Mesendoderm (in vitro differentiated cells): ENCODE measurements around the gene GABRG3.

ENCODE experiments used
- DNase-seq: peaks from one replicate; pipeline ENCODE4 v3.0.0; 2013
- H2AK5ac ChIP-seq: 2 replicates; pipeline ENCODE4 v1.6.1; 2013; ENCODE audit warnings: low read length, inconsistent platforms
- H2BK120ac ChIP-seq: 2 replicates; pipeline ENCODE4 v1.6.1; 2013; ENCODE audit warnings: low read depth, mild to moderate bottlenecking, low read length, moderate library complexity, mixed read lengths
- H2BK15ac ChIP-seq: replicated peaks from 2 replicates; pipeline ENCODE4 v1.6.1; 2013; ENCODE audit warnings: low read depth, mild to moderate bottlenecking, moderate library complexity
- H2BK5ac ChIP-seq: 2 replicates; pipeline ENCODE4 v1.6.1; 2013; ENCODE audit warnings: low read length, inconsistent platforms
- H3K18ac ChIP-seq: 2 replicates; pipeline ENCODE4 v1.6.1; 2013; ENCODE audit warnings: mild to moderate bottlenecking, low read length, mixed read lengths
- H3K23ac ChIP-seq: one replicate; pipeline ENCODE4 v1.6.1; 2013; ENCODE audit warnings: low read length
- H3K27ac ChIP-seq: 2 replicates; pipeline ENCODE4 v1.5.1; 2013; ENCODE audit warnings: low read depth, mild to moderate bottlenecking, inconsistent platforms, low read length, moderate library complexity
- H3K27me3 ChIP-seq: 2 replicates; pipeline ENCODE4 v1.6.1; 2013; ENCODE audit warnings: low read length, control low read depth, mild to moderate bottlenecking, inconsistent platforms; ENCODE audit not compliant: insufficient read depth, poor library complexity
- H3K36me3 ChIP-seq: 2 replicates; pipeline ENCODE4 v1.6.1; 2013; ENCODE audit warnings: low read length, inconsistent platforms; ENCODE audit not compliant: control insufficient read depth, insufficient read depth
- H3K4ac ChIP-seq: one replicate; pipeline ENCODE4 v1.6.1; 2013; ENCODE audit warnings: low read depth, mild to moderate bottlenecking, low read length, moderate library complexity
- H3K4me1 ChIP-seq: 2 replicates; pipeline ENCODE4 v1.6.1; 2013; ENCODE audit warnings: low read depth, low read length, inconsistent platforms; ENCODE audit not compliant: control insufficient read depth
- H3K4me2 ChIP-seq: 2 replicates; pipeline ENCODE4 v1.6.1; 2013; ENCODE audit warnings: low read length
- H3K4me3 ChIP-seq: 2 replicates; pipeline ENCODE4 v1.5.1; 2013; ENCODE audit warnings: mild to moderate bottlenecking, low read length
- H3K56ac ChIP-seq: one replicate; pipeline ENCODE4 v1.6.1; 2013; ENCODE audit warnings: low read length
- H3K79me1 ChIP-seq: 2 replicates; pipeline ENCODE4 v1.6.1; 2013; ENCODE audit warnings: low read length, inconsistent platforms
- H3K79me2 ChIP-seq: 2 replicates; pipeline ENCODE4 v1.6.1; 2013; ENCODE audit warnings: mild to moderate bottlenecking, low read length; ENCODE audit not compliant: control insufficient read depth, insufficient read depth
- H3K9ac ChIP-seq: 2 replicates; pipeline ENCODE4 v1.6.1; 2013; ENCODE audit warnings: low read length, inconsistent platforms
- H4K5ac ChIP-seq: one replicate; pipeline ENCODE4 v1.6.1; 2013; ENCODE audit warnings: low read length
- H4K8ac ChIP-seq: one replicate; pipeline ENCODE4 v1.6.1; 2013; ENCODE audit warnings: low read depth, mild to moderate bottlenecking, control low read depth, low read length, moderate library complexity
- WGBS: extraction: QIAGEN DNeasy Blood & Tissue Kit; methylation state at CpG from one replicate; pipeline ENCODE4 v1.1.7; 2013; ENCODE audit warnings: low lambda C conversion rate, missing lambda C conversion rate; ENCODE audit not compliant: insufficient coverage; ENCODE audit errors: extremely low coverage; 5-methylcytosine and 5-hydroxymethylcytosine counted together

The GABRG3 gene

GRCh38 chr15:27064080-27064479, 93.1 kb downstream of the GABRG3 start:
- Histone ChIP-seq H2BK15ac (no peak overlapping the region), H3K27ac (no peak overlapping the region), H2AK5ac (no peak overlapping the region), H3K36me3 (no peaks in the 10 kb centered on the region), H3K4me2 (no peak overlapping the region), H2BK120ac (no peak overlapping the region), H3K9ac (no peak overlapping the region), H3K4me1 (no peaks in the 10 kb centered on the region), H4K5ac (no peak overlapping the region), H3K56ac (no peak overlapping the region), H2BK5ac (no peak overlapping the region), H3K23ac (no peak overlapping the region), H3K27me3 (no peaks in the 10 kb centered on the region), H3K79me1 (no peaks in the 10 kb centered on the region), H3K4ac (no peak overlapping the region), H3K79me2 (no peaks in the 10 kb centered on the region), H3K18ac (no peak overlapping the region), H4K8ac (no peak overlapping the region), H3K4me3 (no peak overlapping the region)
- no peak for DNase-seq
- WGBS = no CpG with 5 or more reads among the region's 12 CpGs

DNA sequence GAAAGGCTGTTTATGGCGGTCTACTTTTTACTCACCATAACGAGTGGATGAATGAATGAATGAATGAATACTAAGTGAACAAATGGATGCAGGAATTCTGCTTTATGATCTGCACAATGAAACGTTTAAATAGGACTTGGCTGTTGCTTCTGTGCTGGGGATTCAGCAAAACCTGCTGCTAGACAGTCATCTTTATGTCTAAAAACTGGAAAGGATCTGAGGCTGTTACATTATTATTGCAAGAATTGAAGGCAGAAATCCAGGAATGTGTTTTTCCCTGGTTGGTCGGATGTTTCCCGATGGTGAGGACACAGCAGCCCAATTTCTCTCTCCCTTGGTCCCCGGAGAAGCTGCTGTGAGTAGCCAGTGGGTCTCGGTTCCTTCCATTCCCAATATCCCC, 94.2 kb downstream of the GABRG3 start:
- Histone ChIP-seq H4K5ac (no peak overlapping the region), H3K4me2 (no peak overlapping the region), H3K27me3 (no peaks in the 10 kb centered on the region), H2AK5ac (no peak overlapping the region), H2BK120ac (no peak overlapping the region), H3K23ac (no peak overlapping the region), H4K8ac (no peak overlapping the region), H3K4me3 (no peak overlapping the region), H3K4me1 (no peaks in the 10 kb centered on the region), H3K36me3 (no peaks in the 10 kb centered on the region), H3K4ac (no peak overlapping the region), H3K27ac (no peak overlapping the region), H2BK5ac (no peak overlapping the region), H3K18ac (no peak overlapping the region), H3K56ac (no peak overlapping the region), H2BK15ac (no peak overlapping the region), H3K79me2 (no peaks in the 10 kb centered on the region), H3K9ac (no peak overlapping the region), H3K79me1 (no peaks in the 10 kb centered on the region)
- no CpG with 5 or more reads among the region's 7 CpGs for WGBS
- DNase-seq = no peak

- no peak overlapping the region for H2BK15ac ChIP-seq
- H2AK5ac ChIP-seq = no peak overlapping the region
- H4K8ac ChIP-seq = no peak overlapping the region
- WGBS = no CpG with 5 or more reads among the region's 4 CpGs
- no peak overlapping the region for H2BK120ac ChIP-seq
- H3K79me2 ChIP-seq = no peaks in the 10 kb centered on the region
- H3K9ac ChIP-seq = no peak overlapping the region
- H3K36me3 ChIP-seq = no peaks in the 10 kb centered on the region
- no peak overlapping the region for H3K4me3 ChIP-seq
- H3K27me3 ChIP-seq = no peaks in the 10 kb centered on the region
- no peak overlapping the region for H4K5ac ChIP-seq
- H3K4me1 ChIP-seq = no peaks in the 10 kb centered on the region
- H3K18ac ChIP-seq = no peak overlapping the region
- H3K23ac ChIP-seq = no peak overlapping the region
- H3K4ac ChIP-seq = no peak overlapping the region
- no peak for DNase-seq
- no peak overlapping the region for H3K4me2 ChIP-seq
- H3K79me1 ChIP-seq = no peaks in the 10 kb centered on the region
- no peak overlapping the region for H3K27ac ChIP-seq
- no peak overlapping the region for H2BK5ac ChIP-seq
- H3K56ac ChIP-seq = no peak overlapping the region
These were observed 94.8 kb downstream of the GABRG3 start for GRCh38 chr15:27065785-27066184.

DNA sequence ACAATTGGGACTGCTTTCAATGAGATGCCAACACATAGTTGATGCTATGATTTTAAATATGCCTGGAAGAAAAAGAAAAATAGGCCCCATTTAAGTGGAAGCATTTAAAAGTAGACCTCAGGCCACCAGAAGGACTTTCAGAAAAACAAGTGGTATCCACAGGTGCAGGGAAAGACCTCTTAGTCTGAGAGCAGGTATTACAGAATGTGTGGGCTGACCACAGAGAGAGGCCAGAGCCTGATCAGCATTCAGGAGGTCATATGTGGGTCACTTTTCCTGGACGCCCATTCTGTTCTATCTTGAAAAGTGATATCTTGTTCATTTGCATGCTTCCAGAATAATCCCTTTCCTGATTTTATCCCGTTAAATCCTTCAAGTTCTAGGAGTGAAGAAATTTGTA, 95.5 kb downstream of the GABRG3 start:
- no peak overlapping the region for H3K18ac ChIP-seq
- WGBS = no CpG with 5 or more reads among the region's 2 CpGs
- H3K23ac ChIP-seq = no peak overlapping the region
- H3K27ac ChIP-seq = no peak overlapping the region
- no peak overlapping the region for H2BK5ac ChIP-seq
- no peak overlapping the region for H4K5ac ChIP-seq
- no peak overlapping the region for H3K56ac ChIP-seq
- no peak overlapping the region for H3K9ac ChIP-seq
- H2BK120ac ChIP-seq = no peak overlapping the region
- no peak overlapping the region for H3K4ac ChIP-seq
- H3K36me3 ChIP-seq = no peaks in the 10 kb centered on the region
- H3K4me1 ChIP-seq = no peaks in the 10 kb centered on the region
- H2BK15ac ChIP-seq = no peak overlapping the region
- no peak overlapping the region for H3K4me3 ChIP-seq
- H3K79me1 ChIP-seq = no peaks in the 10 kb centered on the region
- H4K8ac ChIP-seq = no peak overlapping the region
- no peaks in the 10 kb centered on the region for H3K79me2 ChIP-seq
- H3K4me2 ChIP-seq = no peak overlapping the region
- no peaks in the 10 kb centered on the region for H3K27me3 ChIP-seq
- H2AK5ac ChIP-seq = no peak overlapping the region
- no peak for DNase-seq

- Histone ChIP-seq H2BK120ac (no peak overlapping the region), H2BK5ac (no peak overlapping the region), H3K79me2 (no peaks in the 10 kb centered on the region), H3K56ac (no peak overlapping the region), H2BK15ac (no peak overlapping the region), H3K23ac (no peak overlapping the region), H3K9ac (no peak overlapping the region), H3K4me1 (no peaks in the 10 kb centered on the region), H3K79me1 (no peaks in the 10 kb centered on the region), H3K4ac (no peak overlapping the region), H3K4me3 (no peak overlapping the region), H4K8ac (no peak overlapping the region), H3K4me2 (no peak overlapping the region), H3K18ac (no peak overlapping the region), H3K27me3 (no peaks in the 10 kb centered on the region), H2AK5ac (no peak overlapping the region), H3K36me3 (no peaks in the 10 kb centered on the region), H4K5ac (no peak overlapping the region), H3K27ac (no peak overlapping the region)
- no CpG with 5 or more reads among the region's 12 CpGs for WGBS
- DNase-seq = no peak
These were observed 96.2 kb downstream of the GABRG3 start for GRCh38 chr15:27067175-27067574.

DNA sequence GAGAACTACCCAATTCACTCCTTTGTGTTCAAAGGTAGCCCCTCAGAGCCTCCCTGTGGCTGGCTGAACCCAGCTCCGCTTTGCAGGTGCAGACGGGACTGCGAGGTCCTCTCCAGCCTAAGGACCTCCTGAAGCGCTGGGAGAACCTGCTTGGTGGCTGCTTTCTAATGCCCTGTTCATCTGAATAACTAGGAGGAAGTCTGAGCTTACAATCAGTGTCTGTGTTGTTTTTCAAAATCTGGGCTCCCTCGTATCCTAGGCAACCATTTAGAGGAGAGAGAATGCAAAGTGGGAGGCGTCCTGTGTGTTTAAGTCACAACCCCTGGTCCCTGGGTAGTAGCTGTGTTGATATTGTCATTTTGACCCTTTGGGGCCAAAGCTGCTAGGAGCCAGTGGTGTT, 99.9 kb downstream of the GABRG3 start:
- Histone ChIP-seq H3K4me1 (no peaks in the 10 kb centered on the region), H4K5ac (no peak overlapping the region), H3K4me2 (no peak overlapping the region), H3K18ac (no peak overlapping the region), H3K79me2 (no peaks in the 10 kb centered on the region), H3K9ac (no peak overlapping the region), H3K36me3 (no peaks in the 10 kb centered on the region), H3K27ac (no peak overlapping the region), H3K27me3 (no peaks in the 10 kb centered on the region), H3K4ac (no peak overlapping the region), H2BK15ac (no peak overlapping the region), H4K8ac (no peak overlapping the region), H3K4me3 (no peak overlapping the region), H2BK120ac (no peak overlapping the region), H3K56ac (no peak overlapping the region), H3K79me1 (no peaks in the 10 kb centered on the region), H3K23ac (no peak overlapping the region), H2AK5ac (no peak overlapping the region), H2BK5ac (no peak overlapping the region)
- WGBS = no CpG with 5 or more reads among the region's 6 CpGs
- DNase-seq = peak; percentile 40
